ENCODE measurements around the gene TSPAN7.

Gene TSPAN7

DNA sequence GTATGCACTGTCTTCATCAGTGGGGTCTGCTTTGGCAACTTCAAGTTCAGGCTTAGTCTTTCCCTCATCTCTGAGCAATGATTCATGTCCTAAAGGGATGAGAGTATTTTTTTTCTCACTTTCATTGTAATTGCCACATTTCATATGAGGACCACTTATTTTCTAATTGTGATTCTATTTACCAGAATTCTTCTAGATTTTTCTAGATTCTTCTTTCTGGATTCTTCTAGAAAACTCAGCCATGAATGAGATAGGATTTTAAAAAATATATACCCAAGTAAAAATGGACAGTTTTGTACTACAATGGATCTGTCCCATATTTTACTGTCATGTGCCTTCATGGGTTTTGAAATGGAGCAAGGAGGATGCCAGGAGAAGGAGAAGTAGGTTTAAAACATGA lies 78.4 kb downstream of the TSPAN7 start:
- H3K4me3 ChIP-seq (ENCODE audit: low read depth, low read length): no peak overlapping the region
- TF ChIP-seq, protein P1, sequence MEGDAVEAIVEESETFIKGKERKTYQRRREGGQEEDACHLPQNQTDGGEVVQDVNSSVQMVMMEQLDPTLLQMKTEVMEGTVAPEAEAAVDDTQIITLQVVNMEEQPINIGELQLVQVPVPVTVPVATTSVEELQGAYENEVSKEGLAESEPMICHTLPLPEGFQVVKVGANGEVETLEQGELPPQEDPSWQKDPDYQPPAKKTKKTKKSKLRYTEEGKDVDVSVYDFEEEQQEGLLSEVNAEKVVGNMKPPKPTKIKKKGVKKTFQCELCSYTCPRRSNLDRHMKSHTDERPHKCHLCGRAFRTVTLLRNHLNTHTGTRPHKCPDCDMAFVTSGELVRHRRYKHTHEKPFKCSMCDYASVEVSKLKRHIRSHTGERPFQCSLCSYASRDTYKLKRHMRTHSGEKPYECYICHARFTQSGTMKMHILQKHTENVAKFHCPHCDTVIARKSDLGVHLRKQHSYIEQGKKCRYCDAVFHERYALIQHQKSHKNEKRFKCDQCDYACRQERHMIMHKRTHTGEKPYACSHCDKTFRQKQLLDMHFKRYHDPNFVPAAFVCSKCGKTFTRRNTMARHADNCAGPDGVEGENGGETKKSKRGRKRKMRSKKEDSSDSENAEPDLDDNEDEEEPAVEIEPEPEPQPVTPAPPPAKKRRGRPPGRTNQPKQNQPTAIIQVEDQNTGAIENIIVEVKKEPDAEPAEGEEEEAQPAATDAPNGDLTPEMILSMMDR (IDR thresholded peaks at IDR 0.05; ENCODE audit: borderline replicate concordance, insufficient read depth, low read depth, low read length): no peak

DNA sequence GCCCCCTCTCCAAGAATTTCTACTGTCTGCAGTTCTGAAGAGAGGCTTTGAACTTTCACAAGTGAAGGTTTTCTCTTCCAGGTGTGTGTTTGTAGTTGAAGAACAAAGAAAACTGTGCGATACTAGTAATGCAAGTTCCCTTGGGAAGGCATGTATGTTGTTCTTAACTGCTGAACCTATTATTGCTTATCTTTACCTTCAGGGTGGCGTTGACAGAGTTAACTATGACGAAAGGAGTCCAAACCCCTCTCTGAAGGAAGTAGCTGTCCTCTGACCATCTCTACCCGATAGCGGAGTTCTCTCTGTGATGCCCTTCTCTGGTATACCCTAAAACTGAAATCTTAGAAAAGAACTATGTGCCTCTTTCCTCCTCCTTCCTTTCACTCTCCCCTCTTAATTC lies 79.9 kb downstream of the TSPAN7 start:
- H3K4me3 ChIP-seq (ENCODE audit: low read depth, low read length): no peak overlapping the region
- TF ChIP-seq, protein P1 (IDR thresholded peaks at IDR 0.05; ENCODE audit: borderline replicate concordance, insufficient read depth, low read depth, low read length): no peak

DNA sequence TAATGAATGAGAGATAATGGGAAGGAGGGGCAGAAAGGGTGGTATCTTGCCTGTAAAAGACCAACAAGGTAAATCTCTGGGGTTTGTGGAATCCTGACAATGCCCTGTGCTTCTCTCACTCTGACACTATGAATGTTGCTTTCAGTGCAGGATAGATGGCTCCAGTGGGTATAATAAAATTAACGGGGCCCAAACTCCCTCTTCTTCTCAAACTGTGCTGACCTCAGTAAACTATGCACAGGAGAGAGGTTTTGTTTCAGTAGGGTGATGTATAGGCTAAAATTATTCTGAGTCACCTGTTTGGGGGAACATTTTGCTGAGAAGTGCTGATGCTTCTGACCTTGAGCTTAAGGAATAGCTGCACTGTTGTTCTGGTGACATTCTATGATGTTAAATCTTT lies 82.6 kb downstream of the TSPAN7 start:
- TF ChIP-seq, protein P1 (IDR thresholded peaks at IDR 0.05; ENCODE audit: borderline replicate concordance, insufficient read depth, low read depth, low read length): no peak
- H3K4me3 ChIP-seq (ENCODE audit: low read depth, low read length): no peak overlapping the region

DNA sequence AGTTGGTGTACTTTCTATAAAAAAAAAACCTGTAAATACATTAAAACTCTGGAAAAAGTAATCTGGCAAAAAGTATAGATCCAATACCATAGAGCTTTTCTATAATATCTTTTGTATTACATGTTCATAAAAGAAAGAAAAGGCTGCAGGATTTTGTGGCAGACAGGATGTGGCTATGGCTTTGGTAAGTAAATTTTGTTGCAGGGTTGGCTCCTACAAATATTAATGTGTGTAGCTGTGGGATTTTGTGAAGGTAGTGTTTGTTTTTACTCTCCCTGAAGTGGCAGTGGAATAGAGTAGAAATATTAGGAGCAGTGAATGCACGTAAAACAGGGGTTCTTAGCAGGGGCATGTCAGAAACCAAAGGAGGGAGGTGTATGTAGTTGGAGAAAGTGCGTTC lies 84.8 kb downstream of the TSPAN7 start:
- TF ChIP-seq, protein P1 (IDR thresholded peaks at IDR 0.05; ENCODE audit: borderline replicate concordance, insufficient read depth, low read depth, low read length): no peak
- H3K4me3 ChIP-seq (ENCODE audit: low read depth, low read length): no peak overlapping the region

DNA sequence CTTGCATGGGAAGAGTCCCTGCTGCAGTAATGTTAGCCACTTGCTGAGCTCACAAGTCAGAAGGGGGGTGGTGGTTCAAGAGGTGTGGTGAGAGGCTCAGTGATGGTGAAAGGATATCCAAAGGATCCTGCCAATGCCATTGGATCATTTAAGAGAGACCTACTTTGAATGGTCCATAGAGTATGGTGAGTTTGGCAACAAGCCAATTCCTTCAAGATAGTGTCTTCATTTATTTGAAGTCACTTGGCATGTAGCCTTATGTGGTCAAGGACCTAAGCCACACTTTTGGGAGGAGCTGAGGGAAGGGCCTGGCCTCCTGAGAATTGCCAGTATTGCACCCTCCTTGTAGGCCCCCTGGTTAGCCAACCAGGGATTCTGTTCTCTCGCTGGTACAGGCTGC lies 87.9 kb downstream of the TSPAN7 start:
- TF ChIP-seq, protein P1 (IDR thresholded peaks at IDR 0.05; ENCODE audit: borderline replicate concordance, insufficient read depth, low read depth, low read length): no peak
- H3K4me3 ChIP-seq (ENCODE audit: low read depth, low read length): no peak overlapping the region

DNA sequence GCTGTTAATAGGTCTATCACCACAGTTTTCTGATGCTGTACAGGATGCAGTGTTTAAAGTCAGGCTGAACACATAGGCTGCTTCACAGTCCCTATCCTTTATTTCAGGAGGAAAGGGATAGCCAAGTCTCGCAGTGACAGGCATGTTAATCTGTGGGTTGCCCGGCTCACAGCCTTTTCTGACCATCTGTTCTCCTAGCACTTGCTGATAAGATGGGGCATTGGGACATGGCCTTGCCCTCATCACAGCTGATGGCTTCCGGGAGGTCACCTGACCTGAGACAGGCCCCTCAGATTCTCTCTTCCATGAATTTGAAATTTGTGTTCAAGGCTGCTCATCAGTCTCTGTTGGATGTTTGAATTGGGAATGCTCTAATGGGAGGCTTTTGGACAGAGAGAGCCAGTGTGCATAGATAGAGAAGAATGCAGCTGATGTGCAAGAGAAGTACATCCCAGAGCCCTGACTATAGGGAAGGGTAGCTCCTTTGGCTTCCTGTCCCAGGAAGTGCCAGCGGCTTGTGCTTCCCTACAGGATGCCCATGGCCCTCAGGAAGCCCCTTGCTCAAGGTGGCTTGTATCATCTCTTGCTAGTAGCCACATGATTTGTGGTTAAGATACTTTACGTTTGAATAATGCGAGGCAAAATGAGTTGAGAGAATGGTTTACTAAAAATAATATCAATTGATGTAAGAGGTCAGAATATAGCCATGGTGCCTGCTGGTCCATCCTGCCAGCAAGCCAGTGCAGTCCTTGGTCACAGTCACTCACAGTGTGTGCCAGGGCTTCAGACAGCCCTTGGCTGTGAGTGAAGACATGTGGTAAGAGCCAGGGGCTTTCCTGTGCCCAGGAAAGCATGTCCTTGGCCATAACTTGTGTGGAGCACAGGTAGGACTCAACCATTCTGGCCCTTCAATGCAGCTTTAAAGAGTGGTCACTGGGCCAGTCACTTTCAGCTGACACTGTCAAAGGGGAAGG lies 88.6 kb downstream of the TSPAN7 start:
- TF ChIP-seq, protein P1 (IDR thresholded peaks at IDR 0.05; ENCODE audit: borderline replicate concordance, insufficient read depth, low read depth, low read length): no peak
- H3K4me3 ChIP-seq (ENCODE audit: low read depth, low read length): no peak overlapping the region
